KMS-11 (cell line): Measurements from ENCODE around the gene MS4A4E.

Experiments used
- H2AFZ ChIP-seq: fragments of 200-600 bp; sonication (generic); 2 replicates; pipeline ENCODE4 v1.6.1; 2016; ENCODE audit warnings: antibody characterized with exemption, mixed run types, low read depth
- H3K27ac ChIP-seq: fragments of 200-600 bp; sonication (generic); 2 replicates; pipeline ENCODE4 v1.6.1; 2016; ENCODE audit warnings: mild to moderate bottlenecking, mixed run types
- H3K27me3 ChIP-seq: fragments of 200-600 bp; sonication (generic); 2 replicates; pipeline ENCODE4 v1.6.1; 2017; ENCODE audit warnings: mild to moderate bottlenecking, low read depth, mixed run types, moderate library complexity; ENCODE audit not compliant: insufficient read depth
- H3K36me3 ChIP-seq: fragments of 200-600 bp; sonication (generic); 2 replicates; pipeline ENCODE4 v1.6.1; 2017; ENCODE audit warnings: mild to moderate bottlenecking, mixed run types; ENCODE audit not compliant: insufficient read depth
- H3K4me1 ChIP-seq: fragments of 200-600 bp; sonication (generic); 2 replicates; pipeline ENCODE4 v1.6.1; 2016; ENCODE audit warnings: mild to moderate bottlenecking, low read depth, mixed run types; ENCODE audit not compliant: poor library complexity, severe bottlenecking
- H3K4me2 ChIP-seq: fragments of 200-600 bp; sonication (generic); 2 replicates; pipeline ENCODE4 v1.7.0; 2016; ENCODE audit warnings: mild to moderate bottlenecking, mixed run types
- H3K4me3 ChIP-seq: fragments of 200-600 bp; sonication (generic); IDR thresholded peaks from 2 replicates; pipeline ENCODE4 v1.6.1; 2017; ENCODE audit warnings: low read depth, low read length, mixed read lengths; ENCODE audit not compliant: insufficient read depth
- H3K79me2 ChIP-seq: fragments of 200-600 bp; sonication (generic); 2 replicates; pipeline ENCODE4 v1.6.1; 2016; ENCODE audit warnings: low read depth, mixed run types; ENCODE audit not compliant: insufficient read depth
- H3K9ac ChIP-seq: fragments of 200-600 bp; sonication (generic); 2 replicates; pipeline ENCODE4 v1.6.1; 2016; ENCODE audit warnings: mild to moderate bottlenecking, mixed run types
- H4K20me1 ChIP-seq: fragments of 200-600 bp; sonication (generic); 2 replicates; pipeline ENCODE4 v1.6.1; 2016; ENCODE audit warnings: mild to moderate bottlenecking, mixed run types; ENCODE audit not compliant: insufficient read depth
- TF ChIP-seq, protein P1 (sequence below): fragments of 200-600 bp; sonication (generic); conservative IDR thresholded peaks from 2 replicates; pipeline ENCODE4 v1.6.1; 2017; ENCODE audit warnings: low read depth, mild to moderate bottlenecking, antibody characterized with exemption, low read length, moderate library complexity, mixed read lengths

Gene MS4A4E

GRCh38 chr11:60150279-60150678, 92.7 kb downstream of the MS4A4E start:
- Histone ChIP-seq H2AFZ (no peak overlapping the region), H3K36me3 (no peaks in the 10 kb centered on the region), H3K79me2 (no peaks in the 10 kb centered on the region), H3K4me2 (no peak overlapping the region), H3K9ac (no peak overlapping the region), H3K4me3 (no peak overlapping the region), H3K27me3 (no peaks in the 10 kb centered on the region), H4K20me1 (no peaks in the 10 kb centered on the region), H3K4me1 (peaks cover 5% of the 10 kb centered on the region), H3K27ac (no peak overlapping the region)
- TF ChIP-seq, protein P1, sequence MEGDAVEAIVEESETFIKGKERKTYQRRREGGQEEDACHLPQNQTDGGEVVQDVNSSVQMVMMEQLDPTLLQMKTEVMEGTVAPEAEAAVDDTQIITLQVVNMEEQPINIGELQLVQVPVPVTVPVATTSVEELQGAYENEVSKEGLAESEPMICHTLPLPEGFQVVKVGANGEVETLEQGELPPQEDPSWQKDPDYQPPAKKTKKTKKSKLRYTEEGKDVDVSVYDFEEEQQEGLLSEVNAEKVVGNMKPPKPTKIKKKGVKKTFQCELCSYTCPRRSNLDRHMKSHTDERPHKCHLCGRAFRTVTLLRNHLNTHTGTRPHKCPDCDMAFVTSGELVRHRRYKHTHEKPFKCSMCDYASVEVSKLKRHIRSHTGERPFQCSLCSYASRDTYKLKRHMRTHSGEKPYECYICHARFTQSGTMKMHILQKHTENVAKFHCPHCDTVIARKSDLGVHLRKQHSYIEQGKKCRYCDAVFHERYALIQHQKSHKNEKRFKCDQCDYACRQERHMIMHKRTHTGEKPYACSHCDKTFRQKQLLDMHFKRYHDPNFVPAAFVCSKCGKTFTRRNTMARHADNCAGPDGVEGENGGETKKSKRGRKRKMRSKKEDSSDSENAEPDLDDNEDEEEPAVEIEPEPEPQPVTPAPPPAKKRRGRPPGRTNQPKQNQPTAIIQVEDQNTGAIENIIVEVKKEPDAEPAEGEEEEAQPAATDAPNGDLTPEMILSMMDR: no peak
